Left ventricle myocardium inferior (tissue), 1 donor: Measurements from ENCODE around the gene BTLA. TPM values are rescaled to one million over a fixed set of nuclear protein-coding genes. Genes with fewer than 3 reads are reported as not detected.
A peak's percentile ranks its signal among the peaks of the same experiment; 100 is the strongest.
"Not testable (repeated sequence)": the region's sequence is repeated elsewhere in the genome, so short reads cannot be mapped to it uniquely, and the experiment has no call there.

Experiments used
- DNase-seq: peaks from one replicate; pipeline ENCODE4 v3.0.0-alpha.2; 2020
- H3K27ac ChIP-seq: fragments of 200-600 bp; replicated peaks from 2 replicates; pipeline ENCODE4 v1.8.0; 2021
- H3K27me3 ChIP-seq: fragments of 200-600 bp; 2 replicates; pipeline ENCODE4 v1.8.0; 2021; ENCODE audit warnings: low read depth
- H3K36me3 ChIP-seq: fragments of 200-600 bp; 2 replicates; pipeline ENCODE4 v1.8.0; 2021
- H3K4me1 ChIP-seq: fragments of 200-600 bp; 2 replicates; pipeline ENCODE4 v1.8.0; 2021
- H3K4me3 ChIP-seq: fragments of 200-600 bp; 2 replicates; pipeline ENCODE4 v1.8.0; 2021; ENCODE audit warnings: mild to moderate bottlenecking, moderate library complexity
- H3K9me3 ChIP-seq: fragments of 200-600 bp; replicated peaks from 2 replicates; pipeline ENCODE4 v1.8.0; 2021
- CTCF ChIP-seq: fragments of 200-600 bp; IDR thresholded peaks from 2 replicates; pipeline ENCODE4 v1.8.0; 2021; ENCODE audit warnings: antibody characterized with exemption, mild to moderate bottlenecking, borderline replicate concordance
- intact Hi-C: fragments of 100-400 bp; cut with micrococcal nuclease; formaldehyde crosslinking; loops from one replicate; pipeline ENCODE4 v1.11.0; 2022
- long read RNA-seq: library from polyadenylated mRNA; unstranded; transcript quantifications from one replicate; pipeline ENCODE4 v2.0.0, GENCODE V29; 2021
- total RNA-seq: library from RNA; stranded (reverse); fragmentation: NEBNext Ultra II Directional; extraction: Animal tissue kit (Norgen Biotek cat#: 25700); gene quantifications from one replicate; pipeline ENCODE4 v1.2.1, GENCODE V29; 2021
- donor health status: DM: no; HTN: yes; CAD: no; lungs with severe emphysema.

The BTLA gene
- not detected for total RNA-seq
- long read RNA-seq: 0 reads

- Histone ChIP-seq H3K9me3 (peaks cover 4% of the 10 kb centered on the region), H3K4me1 (no peaks in the 10 kb centered on the region), H3K27me3 (no peaks in the 10 kb centered on the region), H3K4me3 (no peak within 1 kb of the TSS), H3K27ac (no peak within 1 kb of the TSS), H3K36me3 (no peaks in the 10 kb centered on the region)
- TF ChIP-seq CTCF: no peak
- no peak for DNase-seq
- intact Hi-C loops: no loop called here
These were observed at the start of gene BTLA for GRCh38 chr3:112498914-112499711. Gene BTLA (minus strand): TSS chr3:112499472. CDS start chr3:112499358, 114 bp downstream.

- Histone ChIP-seq H3K27ac (no peak overlapping the region), H3K4me3 (no peak overlapping the region), H3K36me3 (peaks cover 63% of the 10 kb centered on the region)
These were observed 47.0 kb upstream of the BTLA start for GRCh38 chr3:112546216-112546759.

GRCh38 chr3:112539825-112540650, 40.8 kb upstream of the BTLA start:
- TF ChIP-seq CTCF: no peak
- Histone ChIP-seq H3K27ac (no peak overlapping the region), H3K36me3 (peaks cover 56% of the 10 kb centered on the region), H3K9me3 (no peaks in the 10 kb centered on the region), H3K27me3 (no peaks in the 10 kb centered on the region), H3K4me3 (no peak overlapping the region), H3K4me1 (no peaks in the 10 kb centered on the region)
- intact Hi-C loops: no loop called here
- no peak for DNase-seq

More at GRCh38 chr3:112546216-112546759, 47.0 kb upstream of the BTLA start:
- Histone ChIP-seq H3K4me1 (peaks cover 9% of the 10 kb centered on the region), H3K9me3 (no peaks in the 10 kb centered on the region), H3K27me3 (no peaks in the 10 kb centered on the region)
- DNase-seq: no peak
- no peak for TF ChIP-seq CTCF
- intact Hi-C loops: no loop called here

GRCh38 chr3:112531358-112531781, 32.1 kb upstream of the BTLA start:
- no peaks in the 10 kb centered on the region for H3K9me3 ChIP-seq
- no peaks in the 10 kb centered on the region for H3K4me1 ChIP-seq
- H3K4me3 ChIP-seq: no peak overlapping the region
- no peak overlapping the region for H3K27ac ChIP-seq
- H3K36me3 ChIP-seq: peaks cover 87% of the 10 kb centered on the region
- H3K27me3 ChIP-seq: no peaks in the 10 kb centered on the region
- intact Hi-C loops: no loop called here
- TF ChIP-seq CTCF: peak; percentile 59
- DNase-seq: no peak

- Histone ChIP-seq H3K4me3 (no peak overlapping the region), H3K9me3 (no peaks in the 10 kb centered on the region), H3K27ac (no peak overlapping the region), H3K27me3 (no peaks in the 10 kb centered on the region), H3K36me3 (peaks cover 84% of the 10 kb centered on the region), H3K4me1 (no peaks in the 10 kb centered on the region)
- DNase-seq: no peak
- intact Hi-C loops: no loop called here
- no peak for TF ChIP-seq CTCF
These were observed 31.3 kb upstream of the BTLA start for GRCh38 chr3:112530573-112530972.

GRCh38 chr3:112524127-112524526, 24.9 kb upstream of the BTLA start:
- not testable (repeated sequence) for H3K27me3 ChIP-seq, H3K4me3 ChIP-seq, H3K4me1 ChIP-seq, DNase-seq, H3K27ac ChIP-seq, H3K9me3 ChIP-seq
- intact Hi-C loops: loop anchor here (10.0 kb wide), 1 partner anchor 229 kb away; the partner anchor contains the start of gene SLC9C1
- peaks cover 32% of the 10 kb centered on the region for H3K36me3 ChIP-seq
